A549 (cell line): ENCODE results near the gene HIGD1A.

Experiments
- CEBPB ChIP-seq, 2 experiments: fragments of >200 bp in 1 of 2; sonication (Bioruptor Twin) in 1 of 2; formaldehyde crosslinking in 1 of 2; IDR thresholded peaks; 2 replicates each; pipeline ENCODE4 v1.6.1; 2012 to 2016
- CTCF ChIP-seq: fragments of >200 bp; sonication (Bioruptor Twin); formaldehyde crosslinking; IDR thresholded peaks from 3 replicates; pipeline ENCODE4 v1.5.1; 2016
- POLR2A ChIP-seq: IDR thresholded peaks from 2 replicates; pipeline ENCODE4 v1.6.1; 2012; ENCODE audit warnings: mild to moderate bottlenecking, low read length
- RARB ChIP-seq: fragments of 250-450 bp; sonication (Bioruptor Pico); IDR thresholded peaks from 2 replicates; pipeline ENCODE4 v1.8.0; 2021; ENCODE audit warnings: mild to moderate bottlenecking, moderate library complexity
- RCOR1 ChIP-seq: fragments of 150-350 bp; IDR thresholded peaks from 2 replicates; pipeline ENCODE4 v1.6.1; 2014; ENCODE audit warnings: antibody characterized with exemption, low read length, low read depth
- TF ChIP-seq, protein P1 (sequence below): fragments of 450-650 bp; IDR thresholded peaks from 2 replicates; pipeline ENCODE4 v1.6.1; 2014; ENCODE audit warnings: antibody characterized with exemption
- TF ChIP-seq, protein P2 (sequence below): IDR thresholded peaks from 2 replicates; pipeline ENCODE4 v1.6.1; 2012

- TF ChIP-seq RARB (CRISPR knock-in tag) (no peak), CTCF (no peak), RCOR1 (no peak), CEBPB (IDR thresholded peaks at IDR 0.05) (no peak), POLR2A (no peak)
- TF ChIP-seq, protein P1, sequence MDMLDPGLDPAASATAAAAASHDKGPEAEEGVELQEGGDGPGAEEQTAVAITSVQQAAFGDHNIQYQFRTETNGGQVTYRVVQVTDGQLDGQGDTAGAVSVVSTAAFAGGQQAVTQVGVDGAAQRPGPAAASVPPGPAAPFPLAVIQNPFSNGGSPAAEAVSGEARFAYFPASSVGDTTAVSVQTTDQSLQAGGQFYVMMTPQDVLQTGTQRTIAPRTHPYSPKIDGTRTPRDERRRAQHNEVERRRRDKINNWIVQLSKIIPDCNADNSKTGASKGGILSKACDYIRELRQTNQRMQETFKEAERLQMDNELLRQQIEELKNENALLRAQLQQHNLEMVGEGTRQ: no peak
- TF ChIP-seq, protein P2, sequence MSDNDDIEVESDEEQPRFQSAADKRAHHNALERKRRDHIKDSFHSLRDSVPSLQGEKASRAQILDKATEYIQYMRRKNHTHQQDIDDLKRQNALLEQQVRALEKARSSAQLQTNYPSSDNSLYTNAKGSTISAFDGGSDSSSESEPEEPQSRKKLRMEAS: no peak
Observed at GRCh38 chr3:42799376-42799775, 4.9 kb downstream of the HIGD1A start.
